ENCODE data around the gene PABPN1.
"Not testable (repeated sequence)": the region's sequence is repeated elsewhere in the genome, so short reads cannot be mapped to it uniquely, and the experiment has no call there.

The PABPN1 gene

GRCh38 chr14:23320584-23321571 is at the start of gene PABPN1:
PABPN1 (plus strand) TSS chr14:23321457; CDS start chr14:23321470, 13 bp downstream.
- H3K9me3 Mint-ChIP-seq, result peaks cover 2% of the 10 kb centered on the region
- peak within 1 kb of the TSS; percentile 97 for H3K27ac Mint-ChIP-seq
- peaks cover 36% of the 10 kb centered on the region for H3K36me3 Mint-ChIP-seq
- H3K27me3 Mint-ChIP-seq, result peaks cover 9% of the 10 kb centered on the region
- DNase-seq, result peak; percentile 99
- peaks cover 29% of the 10 kb centered on the region for H3K4me1 Mint-ChIP-seq
- H3K4me3 Mint-ChIP-seq, result peak within 1 kb of the TSS; percentile 90
- CTCF ChIA-PET, result interaction anchor here (0.9 to 3.9 kb wide), 15 partner anchors 10 to 239 kb away, joined by 3 to 32 read pairs (median 4); partner anchors contain the start of genes BCL2L2, CMTM5, HOMEZ and PPP1R3E

- Mint-ChIP-seq H3K4me3 (no peak overlapping the region), H3K4me1 (no peaks in the 10 kb centered on the region), H3K27me3 (no peaks in the 10 kb centered on the region), H3K36me3 (peaks cover 3% of the 10 kb centered on the region), H3K9me3 (no peaks in the 10 kb centered on the region), H3K27ac (no peak overlapping the region)
- DNase-seq, result no peak
- CTCF ChIA-PET, result interaction anchor here (0.6 kb wide), 1 partner anchor 25 kb away, joined by 3 read pairs; no protein-coding TSS in a partner anchor
These were observed 45.8 kb upstream of the PABPN1 start for GRCh38 chr14:23275412-23275811.

- Mint-ChIP-seq H3K9me3 (no peaks in the 10 kb centered on the region), H3K4me1 (no peaks in the 10 kb centered on the region), H3K27me3 (no peaks in the 10 kb centered on the region), H3K4me3 (no peak overlapping the region), H3K36me3 (peaks cover 3% of the 10 kb centered on the region), H3K27ac (no peak overlapping the region)
- no peak for DNase-seq
- CTCF ChIA-PET, result interaction anchor here (0.6 to 1.5 kb wide), 5 partner anchors 19 to 242 kb away, joined by 3 to 4 read pairs (median 3); partner anchors contain the start of gene PSMB5
These were observed 44.1 kb upstream of the PABPN1 start for GRCh38 chr14:23277189-23277588.

- not testable (repeated sequence) for H3K36me3 Mint-ChIP-seq, H3K27ac Mint-ChIP-seq, H3K27me3 Mint-ChIP-seq, H3K4me3 Mint-ChIP-seq, DNase-seq, H3K4me1 Mint-ChIP-seq, H3K9me3 Mint-ChIP-seq
- CTCF ChIA-PET, result interaction anchor here (1.3 kb wide), 1 partner anchor 18 kb away, joined by 3 read pairs; no protein-coding TSS in a partner anchor
These were observed 43.3 kb upstream of the PABPN1 start for GRCh38 chr14:23277928-23278327.

GRCh38 chr14:23281247-23281646 is 40.0 kb upstream of the PABPN1 start:
- peaks cover 5% of the 10 kb centered on the region for H3K36me3 Mint-ChIP-seq
- H3K4me1 Mint-ChIP-seq, result peaks cover 20% of the 10 kb centered on the region
- CTCF ChIA-PET, result interaction anchor here (1.5 kb wide), 1 partner anchor 14 kb away, joined by 3 read pairs; no protein-coding TSS in a partner anchor
- H3K4me3 Mint-ChIP-seq, result no peak overlapping the region
- peak overlapping the region; percentile 3 for H3K27ac Mint-ChIP-seq
- H3K27me3 Mint-ChIP-seq, result no peaks in the 10 kb centered on the region
- no peaks in the 10 kb centered on the region for H3K9me3 Mint-ChIP-seq
- DNase-seq, result no peak

GRCh38 chr14:23284654-23285529 is 36.4 kb upstream of the PABPN1 start:
- CTCF ChIA-PET, result interaction anchor here (0.6 to 2.5 kb wide), 4 partner anchors 10 to 207 kb away, joined by 3 to 13 read pairs (median 4); no protein-coding TSS in a partner anchor
- Mint-ChIP-seq H3K4me1 (peaks cover 30% of the 10 kb centered on the region), H3K9me3 (no peaks in the 10 kb centered on the region), H3K27me3 (peaks cover 6% of the 10 kb centered on the region), H3K36me3 (peaks cover 3% of the 10 kb centered on the region), H3K27ac (peak overlapping the region; percentile 92), H3K4me3 (peak overlapping the region; percentile 98)
- DNase-seq, result peak; percentile 37

- Mint-ChIP-seq H3K27me3 (peaks cover 6% of the 10 kb centered on the region), H3K27ac (peak overlapping the region; percentile 92), H3K4me1 (peaks cover 30% of the 10 kb centered on the region), H3K9me3 (no peaks in the 10 kb centered on the region), H3K36me3 (peaks cover 5% of the 10 kb centered on the region), H3K4me3 (peak overlapping the region; percentile 98)
- no peak for DNase-seq
- CTCF ChIA-PET, result interaction anchor here (1.3 to 2.5 kb wide), 7 partner anchors 9 to 274 kb away, joined by 4 to 16 read pairs (median 5); partner anchors contain the start of genes PABPN1 and PPP1R3E
These were observed 35.7 kb upstream of the PABPN1 start for GRCh38 chr14:23285530-23286019.

GRCh38 chr14:23286020-23286901 is 35.0 kb upstream of the PABPN1 start, which contains the start of gene HOMEZ:
HOMEZ (minus strand) TSS chr14:23286132; CDS start chr14:23285952, 180 bp downstream.
- Mint-ChIP-seq H3K27me3 (peaks cover 6% of the 10 kb centered on the region), H3K9me3 (no peaks in the 10 kb centered on the region), H3K4me3 (peak within 1 kb of the TSS; percentile 98), H3K4me1 (peaks cover 30% of the 10 kb centered on the region), H3K27ac (peak within 1 kb of the TSS; percentile 94), H3K36me3 (peaks cover 5% of the 10 kb centered on the region)
- CTCF ChIA-PET, result interaction anchor here (1.0 to 2.5 kb wide), 9 partner anchors 9 to 274 kb away, joined by 4 to 16 read pairs (median 4); partner anchors contain the start of genes PABPN1 and PPP1R3E
- peak; percentile 99 for DNase-seq

GRCh38 chr14:23286902-23287479 is 34.3 kb upstream of the PABPN1 start:
- DNase-seq, result no peak
- Mint-ChIP-seq H3K27me3 (peaks cover 6% of the 10 kb centered on the region), H3K27ac (peak overlapping the region; percentile 94), H3K4me1 (peaks cover 30% of the 10 kb centered on the region), H3K9me3 (no peaks in the 10 kb centered on the region), H3K4me3 (peak overlapping the region; percentile 98), H3K36me3 (peaks cover 5% of the 10 kb centered on the region)
- CTCF ChIA-PET, result interaction anchor here (1.0 to 2.5 kb wide), 9 partner anchors 8 to 273 kb away, joined by 4 to 16 read pairs (median 4); partner anchors contain the start of genes PABPN1 and PPP1R3E

- CTCF ChIA-PET, result interaction anchor here (0.6 to 2.7 kb wide), 10 partner anchors 9 to 1463 kb away, joined by 3 to 13 read pairs (median 4); partner anchors contain the start of gene HOMEZ
- H3K9me3 Mint-ChIP-seq, result no peaks in the 10 kb centered on the region
These were observed 26.3 kb upstream of the PABPN1 start for GRCh38 chr14:23294734-23295561.

GRCh38 chr14:23296012-23296777 is 25.1 kb upstream of the PABPN1 start:
- CTCF ChIA-PET, result interaction anchor here (0.8 to 2.7 kb wide), 9 partner anchors 9 to 175 kb away, joined by 3 to 10 read pairs (median 3); partner anchors contain the start of genes HOMEZ and PABPN1
- H3K4me3 Mint-ChIP-seq, result no peak overlapping the region
- DNase-seq, result no peak
- H3K27ac Mint-ChIP-seq, result no peak overlapping the region
- no peaks in the 10 kb centered on the region for H3K9me3 Mint-ChIP-seq
- H3K36me3 Mint-ChIP-seq, result peaks cover 24% of the 10 kb centered on the region
- peaks cover 5% of the 10 kb centered on the region for H3K27me3 Mint-ChIP-seq
- peaks cover 33% of the 10 kb centered on the region for H3K4me1 Mint-ChIP-seq

More at GRCh38 chr14:23294734-23295561, 26.3 kb upstream of the PABPN1 start:
- H3K27me3 Mint-ChIP-seq, result peaks cover 5% of the 10 kb centered on the region
- peak overlapping the region; percentile 79 for H3K27ac Mint-ChIP-seq
- peak; percentile 65 for DNase-seq
- H3K36me3 Mint-ChIP-seq, result peaks cover 21% of the 10 kb centered on the region
- peaks cover 27% of the 10 kb centered on the region for H3K4me1 Mint-ChIP-seq
- H3K4me3 Mint-ChIP-seq, result no peak overlapping the region

All from activated naive CD4-positive, alpha-beta T cell treated with anti-CD3 and anti-CD28 coated beads, Interleukin-2, amount 10 ng/mL, durations not matched to agents 7 days and 5 days (primary cell).